SU-DHL-6 (cell line): ENCODE results near the gene KCNK6.

ENCODE experiments used
- H2AFZ ChIP-seq: fragments of 200-600 bp; sonication (generic); 2 replicates; pipeline ENCODE4 v1.6.1; 2014; ENCODE audit warnings: low read depth, mild to moderate bottlenecking, moderate library complexity, mixed read lengths, antibody characterized with exemption, low read length; ENCODE audit not compliant: severe bottlenecking
- H3F3A ChIP-seq: fragments of 200-600 bp; shearing (Covaris generic); 2 replicates; pipeline ENCODE4 v1.6.0; 2016; ENCODE audit warnings: antibody characterized with exemption, mild to moderate bottlenecking; ENCODE audit not compliant: insufficient read depth
- H3K27ac ChIP-seq: fragments of 200-600 bp; sonication (generic); 2 replicates; pipeline ENCODE4 v1.5.1; 2016; ENCODE audit warnings: low read depth, mild to moderate bottlenecking, low read length, moderate library complexity, mixed read lengths
- H3K27me3 ChIP-seq: fragments of 200-600 bp; sonication (generic), shearing (Covaris generic); 2 replicates; pipeline ENCODE4 v1.6.0; 2014; ENCODE audit warnings: mild to moderate bottlenecking, low read length
- H3K36me3 ChIP-seq: fragments of 200-600 bp; sonication (generic); 2 replicates; pipeline ENCODE4 v1.6.1; 2014; ENCODE audit warnings: mild to moderate bottlenecking, low read length, mixed read lengths
- H3K4me2 ChIP-seq: fragments of 300-600, 200-600 bp; shearing (Covaris generic), sonication (generic); 2 replicates; pipeline ENCODE4 v1.6.0; 2014; ENCODE audit warnings: low read length, low read depth, mild to moderate bottlenecking; ENCODE audit not compliant: poor library complexity, severe bottlenecking
- H3K4me3 ChIP-seq: fragments of 200-600 bp; sonication (generic); 2 replicates; pipeline ENCODE4 v1.5.1; 2014; ENCODE audit warnings: antibody characterized with exemption, low read length, mild to moderate bottlenecking, mixed read lengths; ENCODE audit not compliant: insufficient read depth, poor library complexity, severe bottlenecking
- H3K79me2 ChIP-seq: fragments of 200-600 bp; sonication (generic); 2 replicates; pipeline ENCODE4 v1.6.1; 2014; ENCODE audit warnings: mild to moderate bottlenecking, low read length, moderate library complexity; ENCODE audit not compliant: insufficient read depth
- H3K9ac ChIP-seq: fragments of 200-600 bp; sonication (generic); 2 replicates; pipeline ENCODE4 v1.7.0; 2014; ENCODE audit warnings: mild to moderate bottlenecking, low read length
- H3K9me2 ChIP-seq: fragments of 200-600 bp; sonication (generic); replicated peaks from 2 replicates; pipeline ENCODE4 v1.6.1; 2014; ENCODE audit warnings: low read length; ENCODE audit not compliant: insufficient read depth
- H3K9me3 ChIP-seq: fragments of 200-600 bp; sonication (generic); 2 replicates; pipeline ENCODE4 v1.6.1; 2014; ENCODE audit warnings: low read length, mixed read lengths; ENCODE audit not compliant: insufficient read depth
- H4K20me1 ChIP-seq: fragments of 200-600 bp; sonication (generic); 2 replicates; pipeline ENCODE4 v1.6.1; 2014; ENCODE audit warnings: low read depth, mild to moderate bottlenecking, antibody characterized with exemption, low read length, moderate library complexity, mixed read lengths
- CTCF ChIP-seq: fragments of 200-600 bp; sonication (generic); IDR thresholded peaks from one replicate; pipeline ENCODE4 v1.5.1; 2017; ENCODE audit warnings: antibody characterized with exemption, mild to moderate bottlenecking, low read length, moderate library complexity; ENCODE audit not compliant: insufficient read depth, poor library complexity, severe bottlenecking
- EZH2phosphoT487 ChIP-seq: fragments of 200-600 bp; sonication (generic), shearing (Covaris generic); conservative IDR thresholded peaks from 2 replicates; pipeline ENCODE4 v1.6.1; 2018; ENCODE audit warnings: mild to moderate bottlenecking, antibody characterized with exemption, low read length, moderate library complexity, mixed read lengths

KCNK6 gene

GRCh38 chr19:38281811-38282566 is 37.7 kb upstream of the KCNK6 start:
- Histone ChIP-seq H3K36me3 (no peaks in the 10 kb centered on the region), H3K27ac (no peak overlapping the region), H3K27me3 (no peaks in the 10 kb centered on the region), H3K79me2 (no peaks in the 10 kb centered on the region), H2AFZ (no peak overlapping the region), H3K9me3 (no peaks in the 10 kb centered on the region), H4K20me1 (no peaks in the 10 kb centered on the region), H3K4me2 (no peak overlapping the region), H3K4me3 (no peak overlapping the region), H3K9ac (no peak overlapping the region), H3F3A (no peaks in the 10 kb centered on the region), H3K9me2 (no peaks in the 10 kb centered on the region)
- TF ChIP-seq CTCF (no peak), EZH2phosphoT487 (no peak)

DNA sequence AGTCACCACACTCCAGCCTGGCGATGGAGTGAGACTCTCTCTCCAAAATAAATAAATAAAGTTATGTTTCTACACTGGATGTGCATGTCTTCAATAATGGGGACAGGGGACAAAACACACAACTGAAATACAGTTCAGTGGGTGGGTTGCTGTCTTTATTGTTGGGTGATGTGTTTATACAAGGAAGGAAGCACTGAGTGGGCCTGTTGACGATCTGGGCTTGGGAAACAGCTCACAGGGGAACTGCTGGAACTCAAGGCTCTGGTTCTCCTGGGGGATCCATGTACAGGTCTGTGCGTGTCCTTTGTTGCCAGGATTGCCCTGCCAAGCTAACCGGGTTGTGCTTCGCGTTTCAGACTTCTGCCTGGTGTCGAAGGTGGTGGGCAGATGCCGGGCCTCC is 36.4 kb upstream of the KCNK6 start:
- H3K4me2 ChIP-seq = no peak overlapping the region

GRCh38 chr19:38284422-38284821 is 35.2 kb upstream of the KCNK6 start:
- Histone ChIP-seq H3K4me2 (no peak overlapping the region), H3K9ac (no peak overlapping the region), H3K79me2 (no peaks in the 10 kb centered on the region), H3K9me2 (no peaks in the 10 kb centered on the region), H3K4me3 (no peak overlapping the region), H4K20me1 (no peaks in the 10 kb centered on the region), H3K27me3 (no peaks in the 10 kb centered on the region), H2AFZ (no peak overlapping the region), H3K36me3 (no peaks in the 10 kb centered on the region), H3K9me3 (no peaks in the 10 kb centered on the region), H3K27ac (no peak overlapping the region), H3F3A (no peaks in the 10 kb centered on the region)
- TF ChIP-seq CTCF (no peak), EZH2phosphoT487 (no peak)

More for the DNA sequence above, 36.4 kb upstream of the KCNK6 start:
- H2AFZ ChIP-seq = no peak overlapping the region
- no peaks in the 10 kb centered on the region for H4K20me1 ChIP-seq
- H3K9me2 ChIP-seq = no peaks in the 10 kb centered on the region
- H3K9me3 ChIP-seq = no peaks in the 10 kb centered on the region
- H3K79me2 ChIP-seq = no peaks in the 10 kb centered on the region
- H3K27me3 ChIP-seq = no peaks in the 10 kb centered on the region
- TF ChIP-seq CTCF (no peak), EZH2phosphoT487 (no peak)
- no peaks in the 10 kb centered on the region for H3K36me3 ChIP-seq
- no peak overlapping the region for H3K27ac ChIP-seq
- H3K4me3 ChIP-seq = no peak overlapping the region
- H3K9ac ChIP-seq = no peak overlapping the region
- H3F3A ChIP-seq = no peaks in the 10 kb centered on the region
